Mesenchymal stem cell (in vitro differentiated cells and primary cell): ENCODE data around the gene FGF14.

Source experiments
- DNase-seq: peaks from one replicate; pipeline ENCODE4 v3.0.0-alpha.2; 2013
- H2AFZ ChIP-seq: one replicate; pipeline ENCODE4 v1.6.1; 2013; ENCODE audit warnings: low read depth, mild to moderate bottlenecking, control low read depth, inconsistent platforms, low read length, moderate library complexity
- H2AK5ac ChIP-seq: 2 replicates; pipeline ENCODE4 v1.6.1; 2013; ENCODE audit warnings: low read length, moderate library complexity, mild to moderate bottlenecking, inconsistent platforms; ENCODE audit not compliant: severe bottlenecking
- H2BK120ac ChIP-seq: one replicate; pipeline ENCODE4 v1.6.1; 2013; ENCODE audit warnings: low read depth, mild to moderate bottlenecking, inconsistent platforms, low read length, moderate library complexity
- H2BK12ac ChIP-seq, 2 experiments: one replicate each; pipeline ENCODE4 v1.6.1; 2013; ENCODE audit warnings: inconsistent platforms in 2 of 2, low read length in 2 of 2, mild to moderate bottlenecking in 2 of 2, moderate library complexity in 2 of 2, control low read depth in 1 of 2
- H2BK15ac ChIP-seq: one replicate; pipeline ENCODE4 v1.6.1; 2013; ENCODE audit warnings: mild to moderate bottlenecking, low read depth, inconsistent platforms; ENCODE audit not compliant: poor library complexity, severe bottlenecking
- H2BK5ac ChIP-seq: 2 replicates; pipeline ENCODE4 v1.6.1; 2013; ENCODE audit warnings: low read depth, mild to moderate bottlenecking, low read length, control low read depth, inconsistent platforms; ENCODE audit not compliant: poor library complexity, severe bottlenecking
- H3K14ac ChIP-seq, 2 experiments: one replicate each; pipeline ENCODE4 v1.6.1; 2013; ENCODE audit warnings: inconsistent platforms in 2 of 2, low read length in 2 of 2, control low read depth in 1 of 2, mild to moderate bottlenecking in 1 of 2, moderate library complexity in 1 of 2
- H3K18ac ChIP-seq, 2 experiments: one replicate each; pipeline ENCODE4 v1.6.1; 2013; ENCODE audit warnings: inconsistent platforms in 2 of 2, low read length in 2 of 2, control low read depth in 1 of 2, low read depth in 1 of 2, mild to moderate bottlenecking in 1 of 2
- H3K23ac ChIP-seq, 2 experiments: one replicate each; pipeline ENCODE4 v1.6.1; 2013; ENCODE audit warnings: inconsistent platforms in 2 of 2, low read length in 2 of 2, mild to moderate bottlenecking in 2 of 2, moderate library complexity in 2 of 2, control low read depth in 1 of 2
- H3K27ac ChIP-seq: 2 replicates; pipeline ENCODE4 v1.5.1; 2013; ENCODE audit warnings: mild to moderate bottlenecking, moderate library complexity, low read length, control low read depth, inconsistent platforms; ENCODE audit not compliant: poor library complexity, severe bottlenecking
- H3K27me3 ChIP-seq, 2 experiments: 2 replicates each; pipeline versions ENCODE4 v1.6.1 to v1.7.0; 2013; ENCODE audit warnings: low read length in 2 of 2, mild to moderate bottlenecking in 2 of 2, moderate library complexity in 2 of 2, control low read depth in 1 of 2, inconsistent platforms in 1 of 2; ENCODE audit not compliant: control insufficient read depth in 1 of 2, insufficient read depth in 1 of 2
- H3K36me3 ChIP-seq, 2 experiments: 2 replicates each; pipeline versions ENCODE4 v1.6.1 to v1.7.0; 2013; ENCODE audit warnings: low read length in 2 of 2, control low read depth in 1 of 2, inconsistent platforms in 1 of 2, low read depth in 1 of 2, mild to moderate bottlenecking in 1 of 2; ENCODE audit not compliant: insufficient read depth in 2 of 2, control insufficient read depth in 1 of 2
- H3K4ac ChIP-seq, 2 experiments: one replicate each; pipeline ENCODE4 v1.6.1; 2013; ENCODE audit warnings: inconsistent platforms in 2 of 2, low read length in 2 of 2, mild to moderate bottlenecking in 2 of 2, moderate library complexity in 2 of 2, control low read depth in 1 of 2, low read depth in 1 of 2
- H3K4me1 ChIP-seq: 2 replicates; pipeline ENCODE4 v1.6.1; 2013; ENCODE audit warnings: low read depth, low read length, control low read depth; ENCODE audit not compliant: control insufficient read depth, insufficient read depth
- H3K4me2 ChIP-seq: 2 replicates; pipeline ENCODE4 v1.6.1; 2013; ENCODE audit warnings: low read length, mild to moderate bottlenecking, inconsistent platforms; ENCODE audit not compliant: poor library complexity, severe bottlenecking
- H3K4me3 ChIP-seq, 2 experiments: 2 replicates each; pipeline versions ENCODE4 v1.5.1 to v1.7.0; 2013; ENCODE audit warnings: low read length in 2 of 2, mild to moderate bottlenecking in 2 of 2, control low read depth in 1 of 2, low read depth in 1 of 2; ENCODE audit not compliant: insufficient read depth in 1 of 2
- H3K79me1 ChIP-seq: replicated peaks from 2 replicates; pipeline ENCODE4 v1.6.1; 2013; ENCODE audit warnings: mild to moderate bottlenecking, control low read depth, low read length, inconsistent platforms; ENCODE audit not compliant: poor library complexity, severe bottlenecking
- H3K9ac ChIP-seq: 2 replicates; pipeline ENCODE4 v1.7.0; 2013; ENCODE audit warnings: mild to moderate bottlenecking, low read length, moderate library complexity
- H3K9me3 ChIP-seq: 2 replicates; pipeline ENCODE4 v1.7.0; 2013; ENCODE audit warnings: mild to moderate bottlenecking, low read length; ENCODE audit not compliant: control insufficient read depth
- H4K8ac ChIP-seq: one replicate; pipeline ENCODE4 v1.6.1; 2013; ENCODE audit warnings: inconsistent platforms, mild to moderate bottlenecking, low read length, moderate library complexity
- H4K91ac ChIP-seq: one replicate; pipeline ENCODE4 v1.6.1; 2013; ENCODE audit warnings: mild to moderate bottlenecking, low read length, inconsistent platforms
- WGBS: methylation state at CpG from one replicate; pipeline ENCODE4 v1.1.7; 2013; ENCODE audit warnings: mixed read lengths; 5-methylcytosine and 5-hydroxymethylcytosine counted together

FGF14 gene

GRCh38 chr13:102369302-102369701 is 32.5 kb downstream of the FGF14 start:
- H3K4me3 ChIP-seq = no peak overlapping the region
- peak overlapping the region; percentile 7 for H4K8ac ChIP-seq
- H3K4me2 ChIP-seq = no peak overlapping the region
- no peak overlapping the region for H2BK12ac ChIP-seq
- H3K4me1 ChIP-seq = no peaks in the 10 kb centered on the region
- H2AK5ac ChIP-seq = no peak overlapping the region
- no peak overlapping the region for H2BK120ac ChIP-seq
- H3K9ac ChIP-seq = no peak overlapping the region
- no peaks in the 10 kb centered on the region for H3K9me3 ChIP-seq
- H2BK5ac ChIP-seq = no peak overlapping the region
- peak; percentile 2 for DNase-seq
- no peak overlapping the region for H3K27ac ChIP-seq
- WGBS = 83% methylated on average over 2 of the region's 2 CpGs
- H3K23ac ChIP-seq = no peak overlapping the region
- H3K14ac ChIP-seq = no peak overlapping the region
- no peaks in the 10 kb centered on the region for H3K79me1 ChIP-seq
- H2AFZ ChIP-seq = no peak overlapping the region
- H3K36me3 ChIP-seq = no peaks in the 10 kb centered on the region
- H3K18ac ChIP-seq = no peak overlapping the region
- H4K91ac ChIP-seq = no peak overlapping the region
- H3K4ac ChIP-seq = no peak overlapping the region
- no peak overlapping the region for H2BK15ac ChIP-seq
- no peaks in the 10 kb centered on the region for H3K27me3 ChIP-seq

DNA sequence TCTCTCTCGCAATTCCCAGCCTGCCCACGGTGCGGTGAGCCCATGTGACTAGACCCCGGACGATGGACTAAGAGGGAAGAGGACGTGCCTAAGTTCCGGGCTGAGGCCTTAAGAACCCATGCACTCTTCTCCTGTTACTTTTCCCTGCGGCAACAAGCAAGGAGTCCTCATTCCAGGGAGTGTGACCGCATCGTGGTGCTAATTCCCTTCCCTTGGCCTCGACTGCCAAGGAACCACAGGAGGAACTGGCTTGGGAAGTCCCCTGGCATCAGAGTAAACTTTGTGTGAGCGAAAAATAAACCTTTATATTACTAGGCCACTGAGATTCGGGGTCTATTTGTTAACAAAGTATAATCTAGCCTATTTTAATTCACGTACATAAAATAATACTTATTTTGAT is 34.0 kb downstream of the FGF14 start:
- no peak overlapping the region for H3K4me2 ChIP-seq
- DNase-seq = no peak
- H3K14ac ChIP-seq = no peak overlapping the region
- no peak overlapping the region for H2BK5ac ChIP-seq
- no peak overlapping the region for H3K9ac ChIP-seq
- no peak overlapping the region for H3K4me3 ChIP-seq
- H3K36me3 ChIP-seq = no peaks in the 10 kb centered on the region
- H3K23ac ChIP-seq = no peak overlapping the region
- no peak overlapping the region for H3K27ac ChIP-seq
- H3K4me1 ChIP-seq = no peaks in the 10 kb centered on the region
- H3K9me3 ChIP-seq = no peaks in the 10 kb centered on the region
- H2BK15ac ChIP-seq = no peak overlapping the region
- no peak overlapping the region for H2BK120ac ChIP-seq
- H3K4ac ChIP-seq = no peak overlapping the region
- no peaks in the 10 kb centered on the region for H3K79me1 ChIP-seq
- WGBS = 89% methylated on average over 12 of the region's 14 CpGs
- H2AK5ac ChIP-seq = no peak overlapping the region
- no peaks in the 10 kb centered on the region for H3K27me3 ChIP-seq
- H4K8ac ChIP-seq = no peak overlapping the region
- no peak overlapping the region for H2BK12ac ChIP-seq
- no peak overlapping the region for H2AFZ ChIP-seq
- no peak overlapping the region for H4K91ac ChIP-seq
- no peak overlapping the region for H3K18ac ChIP-seq

DNA sequence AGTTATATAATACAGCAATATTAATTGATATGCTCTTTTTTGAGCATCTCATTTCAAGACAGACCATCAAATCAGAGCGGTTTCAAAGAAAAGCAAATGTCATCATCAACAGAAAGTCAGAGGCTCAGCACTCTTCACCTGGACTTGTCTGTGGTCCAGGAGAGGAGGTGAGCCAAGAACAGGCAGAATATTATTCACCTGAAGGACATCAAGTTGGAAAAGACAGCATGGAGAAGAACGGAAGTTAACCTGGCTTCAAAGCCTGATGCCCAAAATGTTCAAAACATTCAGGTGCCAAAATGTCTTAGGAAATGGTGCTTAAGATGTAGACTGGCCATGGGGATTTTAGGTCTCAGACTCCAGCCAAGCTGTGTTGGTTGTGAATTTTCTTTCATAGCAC is 40.7 kb downstream of the FGF14 start:
- H3K4ac ChIP-seq = no peak overlapping the region
- 97% methylated on average over 2 of the region's 2 CpGs for WGBS
- H2AFZ ChIP-seq = no peak overlapping the region
- H3K79me1 ChIP-seq = no peaks in the 10 kb centered on the region
- H2BK12ac ChIP-seq = no peak overlapping the region
- H2AK5ac ChIP-seq = no peak overlapping the region
- no peak overlapping the region for H2BK15ac ChIP-seq
- H3K4me2 ChIP-seq = no peak overlapping the region
- no peak overlapping the region for H3K14ac ChIP-seq
- no peak overlapping the region for H3K27ac ChIP-seq
- H3K4me1 ChIP-seq = no peaks in the 10 kb centered on the region
- H3K9ac ChIP-seq = no peak overlapping the region
- no peaks in the 10 kb centered on the region for H3K27me3 ChIP-seq
- H2BK120ac ChIP-seq = no peak overlapping the region
- H3K36me3 ChIP-seq = no peaks in the 10 kb centered on the region
- no peaks in the 10 kb centered on the region for H3K9me3 ChIP-seq
- H3K23ac ChIP-seq = no peak overlapping the region
- H4K8ac ChIP-seq = no peak overlapping the region
- no peak overlapping the region for H3K4me3 ChIP-seq
- no peak for DNase-seq
- no peak overlapping the region for H4K91ac ChIP-seq
- H3K18ac ChIP-seq = no peak overlapping the region
- no peak overlapping the region for H2BK5ac ChIP-seq

- Histone ChIP-seq H2BK5ac (no peak overlapping the region), H3K4me2 (no peak overlapping the region), H3K4me1 (no peaks in the 10 kb centered on the region), H2AFZ (no peak overlapping the region), H3K9me3 (no peaks in the 10 kb centered on the region), H3K27me3 (no peaks in the 10 kb centered on the region), H3K23ac (no peak overlapping the region), H3K27ac (no peak overlapping the region), H4K91ac (no peak overlapping the region), H3K79me1 (no peaks in the 10 kb centered on the region), H3K18ac (no peak overlapping the region), H2BK15ac (no peak overlapping the region), H2AK5ac (no peak overlapping the region), H2BK12ac (no peak overlapping the region), H3K9ac (no peak overlapping the region), H2BK120ac (no peak overlapping the region), H3K4me3 (no peak overlapping the region), H3K14ac (no peak overlapping the region), H4K8ac (no peak overlapping the region), H3K36me3 (no peaks in the 10 kb centered on the region), H3K4ac (no peak overlapping the region)
- no peak for DNase-seq
- no CpG with 5 or more reads among the region's 2 CpGs for WGBS
Measured at GRCh38 chr13:102359264-102359663, 42.6 kb downstream of the FGF14 start.
